OCI-LY7 (cell line): Measurements from ENCODE around the gene LRRFIP2. TPM values are rescaled to one million over a fixed set of nuclear protein-coding genes. Genes with fewer than 3 reads are reported as not detected.

Experiments
- BruUV-seq: library from RNA; stranded (reverse); fragments of 400-500 nt; replicated peaks from 2 replicates; lab custom pipeline; 2021; lab: Mats Ljungman, UMichigan
- CTCF ChIA-PET: fragments of 300-600 bp; sonication (Branson Sonifier 250); formaldehyde crosslinking; loops from one replicate; lab custom pipeline; 2022; ENCODE audit warnings: antibody characterized with exemption; ENCODE audit not compliant: unreplicated experiment; lab: Charles Lee
- POLR2A ChIA-PET: fragments of 300-600 bp; sonication (Branson Sonifier 250); formaldehyde crosslinking; loops from one replicate; lab custom pipeline; 2022; ENCODE audit warnings: antibody characterized with exemption; lab: Charles Lee
- DNase-seq: peaks from one replicate; pipeline ENCODE4 v3.0.0-alpha.2; 2015; ENCODE audit warnings: low spot score
- H2AFZ ChIP-seq: fragments of 200-600 bp; sonication (generic), shearing (Covaris generic); 2 replicates; pipeline ENCODE4 v1.6.1; 2014; ENCODE audit warnings: mild to moderate bottlenecking, antibody characterized with exemption, low read length, moderate library complexity
- H3K27ac ChIP-seq: fragments of 200-600 bp; sonication (generic); 2 replicates; pipeline ENCODE4 v1.5.1; 2014; ENCODE audit warnings: mixed run types, low read depth, mild to moderate bottlenecking, moderate library complexity, low read length, inconsistent platforms; ENCODE audit not compliant: poor library complexity, severe bottlenecking
- H3K36me3 ChIP-seq: fragments of 200-600 bp; sonication (generic); 2 replicates; pipeline ENCODE4 v1.6.1; 2014; ENCODE audit warnings: mild to moderate bottlenecking, antibody characterized with exemption, low read length, moderate library complexity, mixed read lengths; ENCODE audit not compliant: insufficient read depth
- H3K4me1 ChIP-seq: fragments of 200-600 bp; sonication (generic); 2 replicates; pipeline ENCODE4 v1.5.1; 2014; ENCODE audit warnings: mild to moderate bottlenecking, low read length; ENCODE audit not compliant: insufficient read depth, poor library complexity, severe bottlenecking
- H3K4me2 ChIP-seq: fragments of 200-600 bp; sonication (generic); 2 replicates; pipeline ENCODE4 v1.6.1; 2014; ENCODE audit warnings: mild to moderate bottlenecking, low read length
- H3K4me3 ChIP-seq: fragments of 200-600 bp; sonication (generic); 2 replicates; pipeline ENCODE4 v1.5.1; 2014; ENCODE audit warnings: mild to moderate bottlenecking, low read depth, low read length; ENCODE audit not compliant: poor library complexity, severe bottlenecking
- H3K79me2 ChIP-seq: fragments of 200-600 bp; sonication (generic); 2 replicates; pipeline ENCODE4 v1.6.1; 2016; ENCODE audit warnings: low read depth, mild to moderate bottlenecking, low read length, moderate library complexity, mixed read lengths; ENCODE audit not compliant: insufficient read depth
- H3K9me2 ChIP-seq: fragments of 200-600 bp; sonication (generic); 2 replicates; pipeline ENCODE4 v1.6.1; 2016; ENCODE audit warnings: mild to moderate bottlenecking, low read length, mixed read lengths; ENCODE audit not compliant: insufficient read depth
- H3K9me3 ChIP-seq: fragments of 200-600 bp; sonication (generic); 2 replicates; pipeline ENCODE4 v1.6.1; 2014; ENCODE audit warnings: mild to moderate bottlenecking, mixed run types, low read length, mixed read lengths
- H4K20me1 ChIP-seq: fragments of 200-600 bp; sonication (generic); 2 replicates; pipeline ENCODE4 v1.6.1; 2014; ENCODE audit warnings: mild to moderate bottlenecking, antibody characterized with exemption, low read length, moderate library complexity, mixed read lengths; ENCODE audit not compliant: insufficient read depth
- CTCF ChIP-seq: fragments of 200-600 bp; sonication (generic); conservative IDR thresholded peaks from 2 replicates; pipeline ENCODE4 v1.5.1; 2014; ENCODE audit warnings: mild to moderate bottlenecking, antibody characterized with exemption, low read length, moderate library complexity, mixed read lengths
- EZH2phosphoT487 ChIP-seq: fragments of 200-600 bp; sonication (generic); IDR thresholded peaks from 2 replicates; pipeline ENCODE4 v1.6.1; 2018; ENCODE audit warnings: low read depth, borderline replicate concordance, mild to moderate bottlenecking, mixed run types, antibody characterized with exemption, low read length, moderate library complexity, mixed read lengths
- intact Hi-C: fragments of 100-400 bp; cut with micrococcal nuclease; formaldehyde crosslinking; loops from one replicate; pipeline ENCODE4 v1.10.0; 2022; ENCODE audit not compliant: unreplicated experiment
- total RNA-seq, 2 experiments: library from RNA; depleted of rRNA in 1 of 2; stranded (reverse); fragments of >200 nt in 1 of 2; shearing (Covaris generic) in 1 of 2; gene quantifications; 2 replicates each; pipeline ENCODE4 v1.2.3, GENCODE V29; 2014 to 2022

The LRRFIP2 gene
- total RNA-seq, 2 experiments from 2014 or later = 23.7 to 37.3 TPM

GRCh38 chr3:37126856-37127255, 47.5 kb downstream of the LRRFIP2 start:
- ChIA-PET POLR2A (interaction anchor here (1.2 to 1.5 kb wide), 2 partner anchors 11 to 16 kb away, joined by 3 to 4 read pairs; no protein-coding TSS in a partner anchor), CTCF (interaction anchor here (0.5 kb wide), 1 partner anchor 205 kb away, joined by 3 read pairs; no protein-coding TSS in a partner anchor)
- Histone ChIP-seq H4K20me1 (no peaks in the 10 kb centered on the region), H3K27ac (no peak overlapping the region), H3K4me2 (no peak overlapping the region), H3K4me1 (no peaks in the 10 kb centered on the region), H3K9me3 (no peaks in the 10 kb centered on the region), H3K4me3 (no peak overlapping the region), H3K36me3 (no peaks in the 10 kb centered on the region), H3K79me2 (no peaks in the 10 kb centered on the region), H3K9me2 (no peaks in the 10 kb centered on the region), H2AFZ (no peak overlapping the region)
- BruUV-seq = no TSS peak
- intact Hi-C loops = no loop called here
- no peak for DNase-seq
- TF ChIP-seq EZH2phosphoT487 (no peak), CTCF (no peak)

- TF ChIP-seq CTCF (no peak), EZH2phosphoT487 (no peak)
- CTCF ChIA-PET = no interaction called here
- no peaks in the 10 kb centered on the region for H3K79me2 ChIP-seq
- no peaks in the 10 kb centered on the region for H3K9me2 ChIP-seq
- H2AFZ ChIP-seq = no peak overlapping the region
- no peaks in the 10 kb centered on the region for H3K9me3 ChIP-seq
- no peak overlapping the region for H3K4me2 ChIP-seq
- H3K27ac ChIP-seq = no peak overlapping the region
- no TSS peak for BruUV-seq
- POLR2A ChIA-PET = interaction anchor here (1.5 kb wide), 1 partner anchor 11 kb away, joined by 4 read pairs; no protein-coding TSS in a partner anchor
- H4K20me1 ChIP-seq = no peaks in the 10 kb centered on the region
- H3K4me3 ChIP-seq = no peak overlapping the region
- no peaks in the 10 kb centered on the region for H3K4me1 ChIP-seq
- no peaks in the 10 kb centered on the region for H3K36me3 ChIP-seq
- intact Hi-C loops = no loop called here
- DNase-seq = no peak
Measured at GRCh38 chr3:37125195-37126073, 48.9 kb downstream of the LRRFIP2 start.

GRCh38 chr3:37124435-37124834, 49.9 kb downstream of the LRRFIP2 start:
- ChIA-PET CTCF (no interaction called here), POLR2A (interaction anchor here (0.7 kb wide), 1 partner anchor 31 kb away, joined by 3 read pairs; no protein-coding TSS in a partner anchor)
- Histone ChIP-seq H3K27ac (no peak overlapping the region), H3K36me3 (no peaks in the 10 kb centered on the region), H3K9me2 (no peaks in the 10 kb centered on the region), H3K79me2 (no peaks in the 10 kb centered on the region), H3K4me2 (no peak overlapping the region), H2AFZ (no peak overlapping the region), H3K4me1 (no peaks in the 10 kb centered on the region), H3K9me3 (no peaks in the 10 kb centered on the region), H4K20me1 (no peaks in the 10 kb centered on the region), H3K4me3 (no peak overlapping the region)
- no TSS peak for BruUV-seq
- TF ChIP-seq CTCF (no peak), EZH2phosphoT487 (no peak)
- intact Hi-C loops = no loop called here
- DNase-seq = no peak
